HTR-8/SVneo (cell line): ENCODE results near the gene IQCE.

ENCODE experiments used
- DNase-seq: peaks from one replicate; pipeline ENCODE4 v3.0.0; 2011; ENCODE audit warnings: low spot score, mixed read lengths; ENCODE audit not compliant: insufficient read length
- FAIRE-seq: peaks from 2 replicates; lab custom pipeline; 2011; peaks lifted over from hg19 to GRCh38; lab: Jason Lieb, UNC

IQCE gene

GRCh38 chr7:2611922-2612321 is 53.1 kb downstream of the IQCE start:
- DNase-seq = no peak
- FAIRE-seq = no peak

GRCh38 chr7:2612445-2613097 is 53.8 kb downstream of the IQCE start:
- DNase-seq = no peak
- peak; percentile 82 for FAIRE-seq

- FAIRE-seq = no peak
- DNase-seq = no peak
Measured at GRCh38 chr7:2613098-2613930, 54.5 kb downstream of the IQCE start.

GRCh38 chr7:2613931-2614600 is 55.3 kb downstream of the IQCE start:
- FAIRE-seq (no peak), DNase-seq (no peak)

- FAIRE-seq (no peak), DNase-seq (no peak)
Measured at GRCh38 chr7:2614631-2615330, 56.0 kb downstream of the IQCE start.

GRCh38 chr7:2616387-2617324 is 57.9 kb downstream of the IQCE start:
- DNase-seq = no peak

GRCh38 chr7:2617325-2617905 is 58.6 kb downstream of the IQCE start:
- FAIRE-seq = no peak
- no peak for DNase-seq

More at GRCh38 chr7:2616387-2617324, 57.9 kb downstream of the IQCE start:
- no peak for FAIRE-seq

GRCh38 chr7:2619116-2619515 is 60.3 kb downstream of the IQCE start:
- FAIRE-seq (no peak), DNase-seq (no peak)

GRCh38 chr7:2621061-2621828 is 62.5 kb downstream of the IQCE start:
- DNase-seq (no peak), FAIRE-seq (no peak)

GRCh38 chr7:2621948-2622640 is 63.3 kb downstream of the IQCE start:
- FAIRE-seq (peak; percentile 16), DNase-seq (no peak)

GRCh38 chr7:2622869-2623697 is 64.3 kb downstream of the IQCE start:
- FAIRE-seq (no peak), DNase-seq (no peak)

- FAIRE-seq = no peak
Measured at GRCh38 chr7:2623698-2624014, 64.9 kb downstream of the IQCE start.

GRCh38 chr7:2624293-2624886 is 65.6 kb downstream of the IQCE start:
- DNase-seq = no peak
- peak; percentile 81 for FAIRE-seq

More at GRCh38 chr7:2623698-2624014, 64.9 kb downstream of the IQCE start:
- DNase-seq = no peak

GRCh38 chr7:2626498-2627117 is 67.8 kb downstream of the IQCE start:
- FAIRE-seq (no peak), DNase-seq (no peak)

- DNase-seq = no peak
- FAIRE-seq = peak; percentile 9
Measured at GRCh38 chr7:2627258-2628129, 68.7 kb downstream of the IQCE start.
